ENCODE measurements around the gene ZNF646.
"Not testable (repeated sequence)": the region's sequence is repeated elsewhere in the genome, so short reads cannot be mapped to it uniquely, and the experiment has no call there.

ZNF646 gene

DNA sequence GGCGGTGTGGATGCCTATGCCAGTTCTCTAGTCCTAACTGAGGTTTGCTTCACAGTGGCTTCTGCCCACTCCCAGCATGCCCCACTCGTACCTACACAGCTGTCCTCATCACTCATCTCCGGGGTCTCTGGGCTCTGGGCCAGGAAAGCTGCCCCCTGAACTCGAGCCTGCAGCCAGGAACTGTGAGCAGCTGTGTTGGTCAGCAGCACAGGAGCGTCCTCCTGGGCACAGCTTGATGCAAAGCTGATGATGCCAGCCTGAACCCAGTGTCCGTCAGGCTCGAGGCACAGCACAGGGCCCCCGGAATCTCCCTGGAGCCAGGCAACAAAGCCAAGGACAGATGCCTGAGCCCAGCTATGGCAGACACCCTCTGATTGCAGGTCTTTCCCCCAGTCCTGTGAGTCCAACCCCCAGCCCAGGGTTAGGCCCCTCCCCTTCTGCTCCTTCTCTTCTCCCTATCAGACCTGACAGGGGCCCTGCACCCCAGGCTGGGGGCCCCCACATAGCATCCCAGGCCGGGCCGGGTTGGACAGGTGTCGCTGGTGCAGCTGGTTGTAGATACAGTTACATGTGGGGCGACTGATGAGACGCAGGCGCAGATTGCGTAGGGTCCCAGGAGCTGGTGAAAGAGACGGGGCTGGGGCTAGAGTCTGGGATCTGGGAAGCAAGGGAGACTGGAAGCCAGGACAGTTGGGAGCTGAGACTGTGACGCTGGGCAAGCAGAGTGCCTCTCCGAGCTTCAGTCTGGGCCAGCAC, 11.8 kb downstream of the ZNF646 start:
- no peak for DNase-seq

- no peak for DNase-seq
Observed at GRCh38 chr16:31086629-31086906, 12.3 kb downstream of the ZNF646 start.

GRCh38 chr16:31087481-31087880, 13.3 kb downstream of the ZNF646 start:
- no peak for DNase-seq

DNA sequence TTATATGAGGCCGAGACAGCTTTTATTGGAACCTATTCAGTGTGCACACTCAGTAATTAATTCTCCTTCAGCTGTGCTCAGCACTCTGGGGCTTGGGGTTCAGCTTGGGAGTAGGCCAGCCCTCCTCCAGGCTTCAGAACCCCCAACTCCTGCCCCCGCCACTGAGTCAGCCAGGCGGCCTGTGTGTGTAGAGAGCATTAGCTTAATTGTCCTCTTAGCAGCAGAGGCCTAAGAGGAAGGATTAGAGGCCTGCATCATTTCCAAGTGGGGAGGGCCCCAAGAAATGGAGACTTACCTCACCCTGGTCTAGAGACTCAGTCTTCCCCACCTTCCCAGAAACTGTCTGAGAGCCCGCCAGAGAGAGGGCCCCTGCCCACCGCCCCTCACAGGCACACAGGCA, 13.7 kb downstream of the ZNF646 start:
- no peak for DNase-seq

DNA sequence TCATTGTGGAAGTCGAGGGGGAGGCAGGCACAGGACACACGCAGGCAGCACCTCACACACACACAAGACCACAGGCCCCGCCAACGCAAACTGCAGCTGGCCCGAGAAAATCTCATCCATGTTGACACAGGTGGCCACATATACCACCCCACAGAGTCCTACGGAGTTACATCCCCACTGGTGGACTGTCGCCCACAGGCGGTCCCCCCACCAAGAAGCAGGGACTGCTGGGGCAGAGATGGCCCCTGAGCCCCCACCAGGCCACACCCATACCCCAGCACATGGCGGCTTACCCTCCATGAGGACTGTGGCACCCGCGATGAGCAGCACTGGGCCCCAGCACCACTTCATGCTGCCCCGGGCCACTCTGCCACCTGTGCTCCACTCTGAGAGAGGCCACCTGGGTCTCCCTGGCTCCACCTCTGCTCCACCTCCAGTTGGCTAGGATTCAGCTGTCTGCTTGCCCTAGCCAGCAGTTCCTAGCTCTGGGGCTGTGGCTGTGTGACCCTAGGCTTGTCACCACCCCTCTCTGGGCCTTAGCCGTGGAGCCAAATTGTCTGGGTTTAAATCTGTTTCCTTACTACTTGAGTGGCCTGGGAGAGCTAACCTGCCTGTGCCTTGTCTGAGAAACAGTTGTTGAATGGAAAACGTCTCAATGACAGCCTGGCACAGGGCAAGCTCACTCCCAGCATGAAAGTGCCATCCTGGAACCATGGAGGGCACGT, 14.4 kb downstream of the ZNF646 start, which contains the start of gene PRSS53:
TSS of gene PRSS53 (minus strand) at position 485 of the 725 bp plus-strand sequence. CDS start at position 351, 134 bp downstream.
- DNase-seq = no peak

- DNase-seq = no peak
Observed at GRCh38 chr16:31089199-31089598, 15.0 kb downstream of the ZNF646 start.

GRCh38 chr16:31090540-31090939, 16.3 kb downstream of the ZNF646 start:
- DNase-seq = no peak

- no peak for DNase-seq
Observed at GRCh38 chr16:31092330-31092729, 18.1 kb downstream of the ZNF646 start.

DNA sequence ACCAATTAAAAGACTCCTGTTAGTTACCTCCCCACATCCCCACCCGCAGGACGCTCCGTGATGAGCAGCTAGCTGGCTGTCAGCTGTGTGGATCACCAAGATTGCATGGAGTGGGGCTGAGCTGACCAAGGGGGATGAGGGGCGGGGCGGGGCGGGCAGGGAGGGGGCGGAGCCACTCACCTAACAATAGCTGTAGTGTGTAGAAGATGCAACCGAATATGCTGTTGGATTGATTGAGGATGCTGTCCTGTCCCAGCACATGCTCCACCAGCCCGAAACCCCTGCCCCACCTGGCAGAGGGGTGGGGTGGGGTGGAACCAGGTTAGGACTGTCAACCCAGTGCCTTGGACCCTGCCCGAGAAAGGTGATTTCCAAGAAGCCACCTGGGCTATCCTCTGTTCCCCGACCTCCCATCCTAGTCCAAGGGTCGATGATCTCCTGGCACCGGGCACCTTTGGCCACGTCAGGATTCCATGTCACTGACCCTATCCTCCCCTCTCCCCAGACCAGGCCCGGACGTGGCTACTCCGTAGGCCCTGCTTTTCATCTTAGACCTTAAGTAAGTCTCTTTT, 19.0 kb downstream of the ZNF646 start:
- no peak for DNase-seq

DNA sequence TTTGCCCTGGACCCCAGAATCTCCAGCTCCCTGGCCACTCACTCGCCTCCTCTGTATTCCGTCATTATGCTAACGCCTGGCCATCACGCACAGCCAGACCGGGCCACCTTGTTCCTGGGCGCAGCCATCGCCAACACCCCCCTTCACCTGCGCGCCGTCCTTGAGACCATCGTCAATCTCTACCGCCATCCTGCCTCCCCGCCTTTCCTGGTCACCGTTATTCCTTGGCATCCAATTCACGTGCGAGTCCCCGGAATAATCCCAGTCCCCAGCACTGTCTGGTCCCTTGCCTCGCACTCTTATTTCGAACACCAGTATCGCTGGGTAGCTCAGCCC, 19.8 kb downstream of the ZNF646 start:
- DNase-seq = no peak

GRCh38 chr16:31094424-31095120, 20.4 kb downstream of the ZNF646 start, which contains the start of gene VKORC1:
VKORC1 (minus strand) TSS chr16:31094797; CDS start chr16:31094729, 68 bp downstream.
- peak; percentile 91 for DNase-seq

GRCh38 chr16:31099860-31100638, 25.8 kb downstream of the ZNF646 start:
- no peak for DNase-seq

- not testable (repeated sequence) for DNase-seq
Observed at GRCh38 chr16:31100876-31101641, 26.8 kb downstream of the ZNF646 start.

DNA sequence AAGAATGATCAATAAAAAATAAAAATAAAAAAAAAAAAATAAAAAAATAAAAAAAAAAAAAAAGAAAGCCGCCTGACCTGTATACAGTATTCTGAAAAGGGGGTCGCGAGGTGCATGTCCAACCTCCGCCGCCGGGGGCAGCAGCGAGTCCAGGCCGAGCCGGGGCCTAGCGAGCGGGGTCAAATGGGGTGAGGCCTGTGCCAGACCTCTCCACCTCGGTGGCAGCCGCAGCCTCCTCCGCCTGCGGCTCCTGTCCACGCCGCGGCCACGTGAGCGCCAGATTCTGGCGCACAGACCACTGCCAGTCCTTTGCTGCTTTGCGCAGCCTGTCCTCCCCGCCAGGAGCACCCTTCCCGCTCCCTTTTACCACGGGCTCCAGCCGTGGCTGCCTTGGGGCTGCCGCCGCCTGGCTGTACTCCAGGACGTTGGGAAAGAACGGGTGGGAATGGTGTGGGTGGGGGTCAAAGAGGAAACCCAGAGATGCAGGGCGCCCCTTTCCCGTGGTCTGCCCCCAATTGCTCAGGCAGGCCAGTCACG, 31.5 kb downstream of the ZNF646 start:
- peak; percentile 84 for DNase-seq

- no peak for DNase-seq
Observed at GRCh38 chr16:31106509-31107464, 32.6 kb downstream of the ZNF646 start.

GRCh38 chr16:31107465-31107867, 33.2 kb downstream of the ZNF646 start:
- no peak for DNase-seq

DNA sequence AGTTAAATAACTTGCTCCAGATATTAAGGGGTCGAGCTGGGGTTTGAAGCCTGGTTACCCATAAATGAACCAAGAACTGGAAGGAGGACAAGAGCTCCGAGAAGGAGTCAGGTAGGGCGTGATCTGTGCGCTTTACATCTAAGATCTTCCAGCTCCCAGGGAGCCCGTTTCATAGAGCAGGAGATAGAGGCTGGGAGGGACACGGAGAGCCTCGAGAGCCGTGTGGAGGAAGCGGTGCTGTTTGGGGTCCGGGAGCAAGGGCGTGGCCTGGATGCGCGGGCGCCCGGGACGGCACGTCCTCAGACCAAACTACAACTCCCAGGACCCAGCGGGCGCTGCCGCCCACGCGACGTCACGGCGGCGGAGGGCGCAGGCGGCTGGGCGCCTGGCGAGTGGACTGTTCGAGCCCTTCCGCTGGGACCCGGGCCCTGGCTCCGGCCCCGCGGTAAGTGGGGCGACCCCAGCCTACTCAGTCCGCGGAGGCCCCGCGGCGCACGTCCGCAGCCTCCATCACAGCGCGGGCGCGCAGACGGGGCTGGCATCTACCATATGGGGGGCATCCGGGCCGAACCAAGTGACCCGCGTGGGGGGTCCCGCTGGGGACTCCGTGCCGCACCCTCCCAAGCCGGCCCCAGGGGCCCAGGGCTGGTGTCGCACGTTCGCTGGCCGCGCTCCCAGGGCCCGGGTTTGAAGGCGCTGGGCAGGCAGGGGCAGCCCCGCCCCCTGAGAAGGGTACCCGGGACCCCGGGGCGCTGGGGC, 34.0 kb downstream of the ZNF646 start, which contains the start of gene BCKDK:
TSS of gene BCKDK (plus strand) at position 352 of the 759 bp plus-strand sequence. CDS start 838 bp downstream, outside the sequence.
- DNase-seq = peak; percentile 68

DNA sequence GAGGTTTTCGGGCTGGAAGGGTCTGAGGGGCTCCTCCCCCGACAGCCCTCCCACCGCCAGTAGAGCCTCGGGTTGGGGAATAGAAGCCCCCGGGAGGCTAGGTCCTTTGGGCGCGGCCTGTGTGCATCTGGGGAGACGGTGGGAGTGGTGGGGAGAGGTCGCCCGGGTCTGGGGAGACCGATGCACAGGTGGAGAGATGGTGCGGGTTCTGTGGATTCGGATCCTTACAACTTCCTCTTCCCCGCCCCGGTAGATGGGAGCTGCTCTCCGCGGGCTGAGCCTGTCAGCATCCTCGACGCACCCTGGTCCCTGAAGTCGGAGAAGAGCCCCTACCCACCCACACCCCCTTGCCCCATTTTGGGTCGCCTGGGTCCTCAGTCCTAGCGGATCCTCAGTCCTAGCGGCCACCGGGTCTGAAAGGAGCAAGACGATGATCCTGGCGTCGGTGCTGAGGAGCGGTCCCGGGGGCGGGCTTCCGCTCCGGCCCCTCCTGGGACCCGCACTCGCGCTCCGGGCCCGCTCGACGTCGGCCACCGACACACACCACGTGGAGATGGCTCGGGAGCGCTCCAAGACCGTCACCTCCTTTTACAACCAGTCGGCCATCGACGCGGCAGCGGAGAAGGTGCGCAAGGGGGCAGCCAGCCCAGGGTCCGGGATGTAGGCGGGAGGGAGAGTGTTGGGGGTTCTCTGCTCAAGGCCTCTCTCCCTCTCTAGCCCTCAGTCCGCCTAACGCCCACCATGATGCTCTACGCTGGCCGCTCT, 34.8 kb downstream of the ZNF646 start:
- DNase-seq = no peak

DNA sequence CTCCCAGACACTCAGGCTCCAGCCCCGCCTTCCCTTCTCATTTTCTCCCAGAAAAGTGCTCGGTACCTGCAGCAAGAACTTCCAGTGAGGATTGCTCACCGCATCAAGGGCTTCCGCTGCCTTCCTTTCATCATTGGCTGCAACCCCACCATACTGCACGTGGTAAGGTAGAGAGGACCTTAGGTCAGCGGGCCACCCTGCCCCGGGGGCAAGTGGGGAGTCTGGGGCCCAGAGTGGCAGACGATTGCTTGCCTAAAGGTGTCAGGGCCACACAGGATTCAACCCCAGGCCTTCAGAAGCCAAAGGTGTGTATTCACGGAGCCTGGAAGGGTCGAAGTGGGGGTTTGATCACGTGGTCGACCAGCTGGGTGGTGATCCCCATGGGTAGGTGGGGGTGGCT, 35.4 kb downstream of the ZNF646 start:
- DNase-seq = no peak
